HG03521 (cell line): Measurements from ENCODE around the gene CNTF.
"Not testable (repeated sequence)": the region's sequence is repeated elsewhere in the genome, so short reads cannot be mapped to it uniquely, and the experiment has no call there.

ENCODE experiments used
- ATAC-seq: cut with Tn5 transposase; IDR thresholded peaks from one replicate; pipeline ENCODE4 v1.9.1; 2021; ENCODE audit warnings: mild to moderate bottlenecking, moderate library complexity; ENCODE audit not compliant: unreplicated experiment

The CNTF gene

DNA sequence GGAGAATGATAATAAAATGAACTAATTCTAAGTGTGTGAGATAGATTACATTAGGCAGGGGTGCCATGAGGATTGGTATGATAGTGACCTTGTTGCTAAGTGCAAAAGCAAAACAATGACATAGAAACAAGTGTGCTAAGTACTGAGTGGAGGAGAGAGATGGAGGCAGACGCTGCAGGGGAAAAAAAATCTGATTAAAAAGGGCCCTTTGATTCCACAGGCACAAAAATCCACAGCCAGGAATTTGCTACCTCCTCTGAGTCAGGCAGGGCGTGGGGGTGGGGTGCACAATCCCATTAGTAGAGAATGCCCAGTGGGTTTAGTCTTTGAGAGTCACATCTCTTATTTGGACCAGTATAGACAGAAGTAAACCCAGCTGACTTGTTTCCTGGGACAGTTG, at the start of gene CNTF:
CNTF (plus strand) TSS at position 322 of the 400 bp plus-strand sequence. CDS start 88 bp downstream, outside the sequence.
- ATAC-seq = no peak

GRCh38 chr11:58572906-58573305, 49.6 kb upstream of the CNTF start:
- not testable (repeated sequence) for ATAC-seq

GRCh38 chr11:58573451-58574104, 48.9 kb upstream of the CNTF start:
- no peak for ATAC-seq

DNA sequence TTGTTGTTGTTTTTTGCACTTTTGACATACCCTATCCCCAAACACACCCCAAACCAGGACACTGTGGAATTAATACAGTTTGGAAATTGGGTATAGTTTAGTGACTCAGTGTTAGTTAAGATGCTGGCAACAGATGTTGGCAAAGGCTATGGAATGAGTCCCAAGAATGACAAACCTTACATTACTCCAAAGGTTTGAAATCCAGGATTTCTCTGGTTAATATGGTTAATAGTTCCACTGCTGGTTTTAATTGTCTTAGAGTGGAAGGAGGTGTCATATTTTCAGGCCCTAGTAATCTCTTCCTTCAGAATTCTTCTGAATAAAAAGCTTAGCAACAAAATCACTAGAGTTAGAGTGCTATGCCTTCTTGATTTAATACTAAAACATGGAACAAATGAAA, 47.6 kb upstream of the CNTF start:
- no peak for ATAC-seq

DNA sequence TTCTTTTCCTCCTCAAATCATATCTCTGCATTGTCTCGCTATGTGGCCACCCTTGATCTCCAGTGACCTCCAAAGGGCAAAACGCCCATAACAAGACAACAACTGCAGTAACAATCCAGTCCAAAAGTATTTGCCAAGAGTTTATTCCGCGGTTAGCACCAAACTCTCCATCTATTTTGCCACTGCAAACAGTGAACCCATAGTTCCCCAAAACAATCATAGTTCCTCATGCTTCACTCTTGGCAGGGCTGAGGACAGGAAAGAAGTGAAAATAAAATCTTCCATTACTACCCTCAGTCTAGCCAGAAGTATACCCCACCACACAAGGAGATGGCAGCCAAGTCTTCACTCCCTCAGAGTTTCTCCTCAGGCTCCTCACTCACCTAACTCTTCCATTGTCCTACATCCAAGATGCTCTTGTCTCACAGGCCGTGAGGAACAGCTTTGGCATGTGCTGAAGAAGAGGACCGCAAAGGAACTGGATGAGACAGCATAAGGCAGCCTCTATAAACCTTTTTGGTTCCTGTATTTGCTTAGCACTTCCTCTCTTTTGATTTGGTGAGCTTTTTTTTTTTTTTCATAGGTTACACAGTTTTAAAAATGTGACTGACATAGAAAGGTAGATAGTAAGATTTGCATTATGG, 47.0 kb upstream of the CNTF start, which contains the start of gene LPXN:
LPXN (minus strand) TSS at position 480 of the 644 bp plus-strand sequence; CDS start at position 396, 84 bp downstream.
- no peak for ATAC-seq

- ATAC-seq = no peak
Measured at GRCh38 chr11:58576887-58577471, 45.5 kb upstream of the CNTF start.

DNA sequence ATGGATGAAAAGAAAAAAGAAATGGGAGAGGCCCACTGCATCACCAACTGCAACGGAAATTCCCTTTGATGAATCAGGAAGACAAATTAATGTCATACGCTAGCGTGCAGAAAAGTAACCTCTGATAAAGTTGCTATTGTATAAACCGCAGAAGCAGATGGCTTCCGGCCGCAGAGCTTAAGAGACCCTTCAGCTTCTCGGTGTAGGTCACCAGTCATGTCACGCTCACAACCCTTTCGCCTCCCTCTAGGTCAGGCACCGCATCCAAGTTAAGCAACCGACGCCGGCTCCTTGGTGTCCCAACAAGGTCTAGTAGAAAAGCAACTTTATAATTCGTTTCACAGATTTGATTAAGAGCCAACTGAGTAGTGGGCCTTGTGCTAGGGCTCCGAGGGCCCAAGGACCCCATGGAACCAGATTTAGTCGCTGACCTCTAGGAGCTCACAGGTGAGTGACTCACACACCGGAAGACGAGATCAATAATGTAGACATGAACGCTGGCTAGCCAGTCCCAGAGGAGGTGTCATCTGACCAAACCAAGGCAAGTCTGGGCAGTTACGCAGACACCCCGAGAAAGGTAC, 44.8 kb upstream of the CNTF start:
- peak; percentile 36 for ATAC-seq

- ATAC-seq = peak; percentile 25
Measured at GRCh38 chr11:58578136-58578634, 44.3 kb upstream of the CNTF start.

- ATAC-seq = peak; percentile 48
Measured at GRCh38 chr11:58578635-58579191, 43.8 kb upstream of the CNTF start, which contains the start of gene ZFP91. TSS of gene ZFP91 (plus strand) at chr11:58579063. CDS start at chr11:58579282, 219 bp downstream.

DNA sequence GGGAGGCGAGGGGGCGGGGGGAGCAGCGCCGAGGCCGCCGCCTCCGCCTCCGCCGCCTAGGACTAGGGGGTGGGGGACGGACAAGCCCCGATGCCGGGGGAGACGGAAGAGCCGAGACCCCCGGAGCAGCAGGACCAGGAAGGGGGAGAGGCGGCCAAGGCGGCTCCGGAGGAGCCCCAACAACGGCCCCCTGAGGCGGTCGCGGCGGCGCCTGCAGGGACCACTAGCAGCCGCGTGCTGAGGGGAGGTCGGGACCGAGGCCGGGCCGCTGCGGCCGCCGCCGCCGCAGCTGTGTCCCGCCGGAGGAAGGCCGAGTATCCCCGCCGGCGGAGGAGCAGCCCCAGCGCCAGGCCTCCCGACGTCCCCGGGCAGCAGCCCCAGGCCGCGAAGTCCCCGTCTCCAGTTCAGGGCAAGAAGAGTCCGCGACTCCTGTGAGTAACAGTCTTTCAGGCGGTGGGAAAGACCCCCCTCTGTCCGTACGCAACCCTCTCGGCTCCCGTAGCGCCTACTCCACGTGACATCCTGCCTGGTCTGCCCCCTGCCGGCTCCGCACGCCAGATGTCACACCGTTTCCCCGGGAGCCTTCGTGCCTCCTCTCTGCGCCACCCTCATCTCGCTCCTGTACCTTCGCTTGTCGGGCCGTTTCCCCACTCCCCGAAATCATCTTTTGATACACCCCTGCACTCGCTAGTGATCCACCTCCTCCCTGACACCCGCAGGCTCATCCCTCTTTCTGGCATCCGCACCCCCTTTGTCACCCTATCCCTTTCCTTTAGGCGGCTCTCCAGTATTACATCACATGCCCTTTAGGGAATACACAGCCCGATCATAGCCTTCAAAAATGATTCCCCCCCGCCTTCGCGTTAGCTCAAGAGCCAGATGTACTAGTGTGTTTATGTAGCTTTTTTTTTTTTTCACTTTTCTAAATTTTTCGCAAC, 43.0 kb upstream of the CNTF start:
- ATAC-seq = peak; percentile 31

GRCh38 chr11:58580311-58580710, 42.2 kb upstream of the CNTF start:
- ATAC-seq = no peak

DNA sequence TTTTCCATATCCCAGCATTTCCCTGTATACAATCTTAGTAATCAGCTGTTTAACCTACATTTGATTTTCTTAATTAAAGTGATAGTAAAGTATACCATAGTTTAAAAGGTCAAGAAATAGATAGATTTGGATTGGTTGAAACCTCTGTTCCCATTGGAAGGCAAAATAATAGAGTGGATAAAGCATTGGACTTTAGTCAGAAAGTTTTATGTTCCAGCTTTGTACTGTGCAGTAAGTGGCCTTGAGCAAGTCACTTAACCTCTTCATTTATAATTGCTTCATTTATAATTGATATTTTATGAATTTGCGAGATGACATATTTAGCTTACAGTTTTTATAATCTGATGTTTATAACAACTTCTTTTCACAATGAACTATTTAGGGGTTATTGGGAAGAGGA, 40.0 kb upstream of the CNTF start:
- ATAC-seq = no peak

DNA sequence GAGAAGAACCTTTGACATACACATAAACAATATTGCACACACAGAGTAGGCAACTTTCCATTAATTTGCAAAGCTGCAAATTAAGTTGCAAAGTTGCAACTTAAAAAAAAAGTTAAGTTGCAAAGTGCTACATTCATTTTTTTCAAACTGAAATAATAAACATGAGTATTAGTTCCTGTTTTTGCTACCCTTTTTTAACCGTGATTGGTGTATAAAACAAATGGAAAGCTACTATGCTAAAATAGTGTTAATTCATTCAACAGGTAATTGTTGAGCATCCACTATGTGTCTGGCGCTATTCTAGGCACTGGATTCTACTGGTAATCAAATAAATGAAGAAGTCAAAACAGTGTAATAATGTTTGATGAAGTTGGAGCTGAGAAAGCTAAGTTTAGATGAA, 35.5 kb upstream of the CNTF start:
- no peak for ATAC-seq

DNA sequence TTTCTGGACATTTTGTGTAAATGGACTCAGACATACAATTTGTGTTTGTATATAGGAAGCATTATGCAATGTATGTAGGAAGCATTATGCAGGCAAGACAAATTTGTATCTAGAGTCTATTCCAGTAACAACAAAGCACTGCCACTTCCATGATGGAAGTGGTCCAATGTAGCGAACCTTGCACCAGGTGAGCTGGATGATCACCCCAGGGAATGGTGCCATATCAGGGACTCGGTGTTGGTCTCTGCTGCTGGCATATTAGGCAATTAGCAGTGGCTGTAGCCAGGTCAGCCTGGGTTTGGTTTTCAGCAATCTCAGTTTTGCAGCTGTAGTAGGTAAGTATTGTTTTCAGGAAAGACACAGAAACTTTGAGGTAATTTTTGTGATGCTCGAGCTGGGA, 30.8 kb upstream of the CNTF start:
- ATAC-seq = no peak

- ATAC-seq = no peak
Measured at GRCh38 chr11:58592760-58593472, 29.5 kb upstream of the CNTF start.

DNA sequence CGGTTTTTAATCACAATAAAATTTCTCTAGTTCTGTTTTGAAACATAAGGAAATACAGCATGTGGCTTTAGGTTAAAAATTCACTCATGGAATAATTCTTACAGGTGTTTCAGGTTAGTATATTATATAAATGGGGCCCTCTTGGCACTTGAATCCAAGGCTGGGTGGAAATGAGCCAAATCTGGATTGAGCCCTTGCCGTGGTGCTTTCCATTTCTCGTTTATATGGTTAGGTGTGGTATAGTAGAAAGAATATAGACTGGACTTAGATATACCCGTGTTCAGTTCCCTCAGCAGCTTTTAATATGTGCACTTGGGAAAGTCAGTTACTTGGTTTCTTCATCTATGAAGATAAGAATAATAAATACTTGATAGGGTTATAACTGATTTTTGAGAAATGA, 27.6 kb upstream of the CNTF start:
- ATAC-seq = no peak

GRCh38 chr11:58596621-58597020, 25.8 kb upstream of the CNTF start:
- no peak for ATAC-seq

- peak; percentile 49 for ATAC-seq
Measured at GRCh38 chr11:58597486-58598144, 24.9 kb upstream of the CNTF start.

GRCh38 chr11:58600510-58600909, 22.0 kb upstream of the CNTF start:
- ATAC-seq = no peak
